Measurements from ENCODE around the gene SAMD3.
"Not testable (repeated sequence)": the region's sequence is repeated elsewhere in the genome, so short reads cannot be mapped to it uniquely, and the experiment has no call there.

The SAMD3 gene

GRCh38 chr6:130239755-130240154 lies 17.0 kb upstream of the SAMD3 start:
- Histone ChIP-seq H3K9me3 (ENCODE audit: severe bottlenecking) (no peaks in the 10 kb centered on the region), H3K4me3 (ENCODE audit: low read depth, low read length) (no peak overlapping the region), H3K27ac (no peak overlapping the region), H3K27me3 (ENCODE audit: insufficient read depth, low read depth, severe bottlenecking) (no peaks in the 10 kb centered on the region), H3K36me3 (no peaks in the 10 kb centered on the region)
- no peak for TF ChIP-seq CTCF (IDR thresholded peaks at IDR 0.05; ENCODE audit: low read depth, low read length)
- no peak for DNase-seq

- Histone ChIP-seq H3K27me3 (ENCODE audit: insufficient read depth, low read depth, severe bottlenecking) (no peaks in the 10 kb centered on the region), H3K4me3 (ENCODE audit: low read depth, low read length) (no peak overlapping the region), H3K9me3 (ENCODE audit: severe bottlenecking) (no peaks in the 10 kb centered on the region), H3K36me3 (no peaks in the 10 kb centered on the region), H3K27ac (no peak overlapping the region)
- no peak for TF ChIP-seq CTCF (IDR thresholded peaks at IDR 0.05; ENCODE audit: low read depth, low read length)
- DNase-seq = no peak
Measured at GRCh38 chr6:130233330-130233729, 10.6 kb upstream of the SAMD3 start.

GRCh38 chr6:130230531-130230930 lies 7.8 kb upstream of the SAMD3 start:
- H3K27ac ChIP-seq; H3K36me3 ChIP-seq; DNase-seq; H3K9me3 ChIP-seq (ENCODE audit: severe bottlenecking); H3K27me3 ChIP-seq (ENCODE audit: insufficient read depth, low read depth, severe bottlenecking); H3K4me3 ChIP-seq (ENCODE audit: low read depth, low read length): not testable (repeated sequence)

GRCh38 chr6:130229645-130230044 lies 6.9 kb upstream of the SAMD3 start:
- Histone ChIP-seq H3K27me3 (ENCODE audit: insufficient read depth, low read depth, severe bottlenecking) (no peaks in the 10 kb centered on the region), H3K9me3 (ENCODE audit: severe bottlenecking) (no peaks in the 10 kb centered on the region), H3K4me3 (ENCODE audit: low read depth, low read length) (no peak overlapping the region), H3K36me3 (no peaks in the 10 kb centered on the region), H3K27ac (no peak overlapping the region)
- no peak for TF ChIP-seq CTCF (IDR thresholded peaks at IDR 0.05; ENCODE audit: low read depth, low read length)
- DNase-seq = no peak

DNA sequence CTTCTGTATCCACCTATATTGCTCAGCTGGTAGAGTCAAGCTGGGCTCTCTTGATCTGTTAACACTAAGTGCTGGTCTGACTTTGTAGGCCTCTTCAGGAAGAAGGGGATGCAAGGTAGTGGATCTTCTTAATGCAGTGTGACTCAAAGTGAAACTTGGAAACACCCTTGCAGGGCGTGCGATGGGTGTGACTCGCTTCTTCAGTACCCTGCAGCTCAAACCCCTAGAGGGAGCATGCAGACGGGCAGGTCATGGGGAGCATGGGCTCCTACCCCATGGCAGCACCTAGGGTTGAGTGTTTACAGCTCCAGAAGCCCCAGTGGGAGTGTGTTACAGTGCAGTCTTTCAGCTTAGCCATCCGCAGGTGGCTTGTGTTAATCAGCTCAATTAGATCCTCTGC lies 757 bp upstream of the SAMD3 start:
- Histone ChIP-seq H3K27me3 (ENCODE audit: insufficient read depth, low read depth, severe bottlenecking) (no peaks in the 10 kb centered on the region), H3K9me3 (ENCODE audit: severe bottlenecking) (no peaks in the 10 kb centered on the region), H3K27ac (no peak overlapping the region), H3K4me3 (ENCODE audit: low read depth, low read length) (no peak overlapping the region), H3K36me3 (no peaks in the 10 kb centered on the region)
- no peak for TF ChIP-seq CTCF (IDR thresholded peaks at IDR 0.05; ENCODE audit: low read depth, low read length)
- DNase-seq = peak; percentile 27

GRCh38 chr6:130218134-130218533 lies 4.6 kb downstream of the SAMD3 start:
- H3K27ac ChIP-seq = no peak overlapping the region
- H3K36me3 ChIP-seq = no peaks in the 10 kb centered on the region
- DNase-seq = no peak
- H3K27me3 ChIP-seq (ENCODE audit: insufficient read depth, low read depth, severe bottlenecking) = no peaks in the 10 kb centered on the region
- no peak overlapping the region for H3K4me3 ChIP-seq (ENCODE audit: low read depth, low read length)
- no peak for TF ChIP-seq CTCF (IDR thresholded peaks at IDR 0.05; ENCODE audit: low read depth, low read length)
- H3K9me3 ChIP-seq (ENCODE audit: severe bottlenecking) = no peaks in the 10 kb centered on the region

Data from WERI-Rb-1 (cell line).